ENCODE results near the gene SH3D19. TPM values are rescaled to one million over a fixed set of nuclear protein-coding genes. Genes with fewer than 3 reads are reported as not detected.

SH3D19 gene, protein sequence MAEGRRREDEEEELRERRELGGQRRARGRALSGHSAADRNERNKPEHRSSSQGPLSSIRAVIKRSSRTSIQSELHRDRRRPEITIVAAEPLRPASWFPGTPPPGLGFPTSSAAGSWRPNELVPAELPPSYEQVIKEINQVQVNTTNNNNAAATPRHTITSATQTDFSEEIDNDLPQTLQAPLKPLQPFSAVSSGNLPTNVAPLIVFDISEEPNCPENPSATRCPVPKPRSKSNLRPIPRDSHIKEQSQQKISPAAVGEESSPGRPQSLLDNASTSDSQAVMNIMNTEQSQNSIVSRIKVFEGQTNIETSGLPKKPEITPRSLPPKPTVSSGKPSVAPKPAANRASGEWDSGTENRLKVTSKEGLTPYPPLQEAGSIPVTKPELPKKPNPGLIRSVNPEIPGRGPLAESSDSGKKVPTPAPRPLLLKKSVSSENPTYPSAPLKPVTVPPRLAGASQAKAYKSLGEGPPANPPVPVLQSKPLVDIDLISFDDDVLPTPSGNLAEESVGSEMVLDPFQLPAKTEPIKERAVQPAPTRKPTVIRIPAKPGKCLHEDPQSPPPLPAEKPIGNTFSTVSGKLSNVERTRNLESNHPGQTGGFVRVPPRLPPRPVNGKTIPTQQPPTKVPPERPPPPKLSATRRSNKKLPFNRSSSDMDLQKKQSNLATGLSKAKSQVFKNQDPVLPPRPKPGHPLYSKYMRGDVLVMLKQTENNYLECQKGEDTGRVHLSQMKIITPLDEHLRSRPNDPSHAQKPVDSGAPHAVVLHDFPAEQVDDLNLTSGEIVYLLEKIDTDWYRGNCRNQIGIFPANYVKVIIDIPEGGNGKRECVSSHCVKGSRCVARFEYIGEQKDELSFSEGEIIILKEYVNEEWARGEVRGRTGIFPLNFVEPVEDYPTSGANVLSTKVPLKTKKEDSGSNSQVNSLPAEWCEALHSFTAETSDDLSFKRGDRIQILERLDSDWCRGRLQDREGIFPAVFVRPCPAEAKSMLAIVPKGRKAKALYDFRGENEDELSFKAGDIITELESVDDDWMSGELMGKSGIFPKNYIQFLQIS
- 107 TPM for total RNA-seq
- long read RNA-seq, full-length matches to known transcripts: 13 of 86 reads
- long read RNA-seq, partial matches to known transcripts: 41 of 86 reads
- long read RNA-seq, other reads (novel, unspliced or antisense): 32 of 86 reads

DNA sequence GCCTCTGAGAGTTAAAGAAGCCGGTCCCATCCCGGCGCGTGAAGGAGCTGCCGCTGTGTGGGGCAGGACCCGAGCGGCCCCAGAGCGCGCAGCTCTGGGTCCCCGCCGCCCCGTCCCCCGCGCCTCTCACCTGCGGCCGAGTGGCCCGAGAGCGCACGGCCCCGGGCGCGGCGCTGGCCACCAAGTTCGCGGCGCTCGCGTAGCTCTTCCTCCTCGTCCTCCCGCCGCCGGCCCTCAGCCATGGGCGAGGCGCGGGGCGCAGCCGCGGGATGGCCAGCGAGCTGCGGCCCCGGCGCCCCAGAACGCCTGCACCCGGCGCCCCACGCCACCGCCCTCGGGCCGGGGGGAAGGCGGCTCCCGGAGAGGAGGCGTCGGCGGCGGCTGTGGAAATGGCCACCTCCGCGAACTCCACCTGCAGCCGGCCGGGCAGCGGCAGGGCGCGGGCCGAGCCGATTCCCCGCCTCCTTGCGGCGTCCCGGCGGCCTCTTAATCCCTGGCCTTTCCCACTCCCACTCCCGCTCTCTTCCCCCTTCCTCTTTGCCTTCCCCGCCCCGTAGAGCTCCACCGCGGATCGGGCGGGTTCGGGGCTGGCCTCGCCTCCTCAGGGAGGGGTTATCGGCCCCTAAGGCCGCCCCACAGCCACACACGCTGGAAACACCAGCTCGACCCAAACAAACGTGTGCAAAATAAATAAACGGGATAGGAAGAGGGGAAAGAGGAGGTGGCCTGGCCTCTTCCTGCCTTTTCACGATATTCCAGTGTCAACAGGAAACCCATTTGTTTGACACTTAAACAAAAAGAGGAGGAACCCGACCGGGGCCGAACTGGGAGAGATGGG, at the start of gene SH3D19:
SH3D19 (minus strand) TSS at position 495 of the 838 bp plus-strand sequence; CDS start at position 242, 253 bp downstream.
- intact Hi-C loops (cut with micrococcal nuclease): no loop called here
- ATAC-seq (peak; percentile 94), DNase-seq (peak; percentile 85)

DNA sequence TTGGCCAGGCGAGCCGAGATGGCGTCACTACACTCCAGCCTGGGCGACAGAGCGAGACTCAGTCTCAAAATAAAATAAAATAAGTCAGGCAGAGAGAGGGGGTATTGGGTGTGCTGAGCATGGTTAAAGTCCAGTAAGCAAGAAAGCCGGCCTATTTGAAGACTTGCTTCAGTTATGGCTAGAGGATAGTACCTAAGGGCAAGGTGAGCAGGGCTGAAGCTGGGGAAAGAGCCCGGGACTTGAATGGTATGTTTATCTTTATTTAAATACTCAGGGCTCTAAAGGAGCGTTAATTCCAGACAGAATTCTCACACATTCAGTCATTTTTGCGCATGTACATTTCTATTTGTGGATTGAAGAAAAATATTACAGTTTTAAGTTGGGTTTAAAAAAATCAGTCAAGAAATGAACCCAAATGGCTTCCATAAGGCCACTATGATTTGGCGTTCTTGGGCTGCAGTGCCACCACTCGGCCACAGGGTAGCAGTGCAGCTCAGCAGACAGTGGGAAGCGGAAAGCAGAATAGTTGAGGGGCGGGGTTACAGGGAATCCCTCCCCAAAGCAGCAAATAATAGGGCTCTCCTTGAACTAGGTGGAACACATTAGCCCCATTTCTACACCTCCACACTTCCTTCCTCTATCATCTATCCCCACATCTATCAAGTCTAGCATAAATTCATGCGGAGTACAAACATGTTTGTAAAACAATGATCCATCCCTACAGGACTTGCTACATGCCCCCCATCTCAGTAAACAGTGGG, 37.2 kb upstream of the SH3D19 start:
- peak; percentile 95 for ATAC-seq
- intact Hi-C loops (cut with micrococcal nuclease): loop anchor here (5.0 kb wide), 2 partner anchors 85 to 245 kb away; partner anchors contain the start of gene PRSS48
- peak; percentile 85 for DNase-seq

DNA sequence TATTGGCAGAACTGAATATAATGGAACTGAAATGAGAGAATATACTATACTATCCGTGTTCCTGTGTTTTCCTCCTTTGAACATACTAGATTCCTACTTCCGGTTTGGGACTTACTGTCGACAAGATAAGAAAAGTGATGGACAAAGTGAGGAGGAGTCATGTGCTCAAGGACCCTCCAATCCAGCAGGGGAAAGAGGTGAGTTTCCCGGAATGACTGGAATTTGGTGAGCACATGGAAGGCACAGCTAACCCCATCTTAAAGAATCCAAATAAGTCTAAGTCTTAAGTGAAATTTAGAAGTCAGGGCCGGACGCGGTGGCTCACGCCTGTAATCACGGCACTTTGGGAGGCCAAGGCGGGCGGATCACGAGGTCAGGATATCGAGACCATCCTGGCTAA, 36.6 kb upstream of the SH3D19 start:
- ATAC-seq (no peak), DNase-seq (no peak)
- intact Hi-C loops (cut with micrococcal nuclease): loop anchor here (5.0 kb wide), 2 partner anchors 85 to 245 kb away; partner anchors contain the start of gene PRSS48

DNA sequence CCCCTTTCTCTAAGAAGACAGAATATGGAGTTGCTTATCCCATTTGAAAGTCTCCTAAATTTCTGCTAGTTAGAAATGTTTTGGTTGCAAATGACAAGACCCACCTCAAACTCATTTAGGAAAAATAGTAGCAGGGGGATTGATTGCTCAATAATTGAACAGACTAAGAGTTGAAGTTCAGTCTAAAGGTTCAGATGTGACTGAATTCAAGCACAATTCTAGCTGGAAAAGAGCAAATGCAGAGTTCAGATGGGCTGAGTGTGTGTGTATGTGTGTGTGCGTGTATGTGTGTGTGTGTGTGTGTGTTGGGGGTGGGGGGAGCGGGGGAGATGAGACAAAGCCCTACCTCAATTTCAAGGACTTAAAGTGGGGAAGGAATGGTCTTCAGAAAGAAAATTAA, 35.7 kb upstream of the SH3D19 start:
- no peak for DNase-seq
- intact Hi-C loops (cut with micrococcal nuclease): loop anchor here (5.0 kb wide), 2 partner anchors 84 to 244 kb away; partner anchors contain the start of gene PRSS48

DNA sequence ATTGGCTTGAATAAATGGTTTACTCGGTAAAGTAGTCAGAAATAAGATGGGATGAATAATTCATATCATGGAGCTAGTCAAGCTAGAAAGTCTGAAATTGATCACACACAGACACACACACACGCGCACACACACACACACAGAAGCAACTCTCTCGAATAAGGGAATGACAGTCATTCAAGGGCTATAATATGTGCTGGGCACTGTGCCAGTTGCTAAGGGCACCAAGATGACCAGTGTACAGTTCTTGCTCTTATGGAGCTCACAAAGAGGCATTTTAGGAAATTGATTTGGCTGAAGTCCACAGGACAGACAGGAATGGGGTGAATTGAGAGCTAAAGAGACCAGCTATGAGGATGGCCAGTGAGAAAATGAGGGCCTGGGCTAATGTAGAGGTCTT, 34.2 kb upstream of the SH3D19 start:
- ATAC-seq (no peak), DNase-seq (no peak)
- intact Hi-C loops (cut with micrococcal nuclease): no loop called here

More for the DNA sequence above, 35.7 kb upstream of the SH3D19 start:
- no peak for ATAC-seq

DNA sequence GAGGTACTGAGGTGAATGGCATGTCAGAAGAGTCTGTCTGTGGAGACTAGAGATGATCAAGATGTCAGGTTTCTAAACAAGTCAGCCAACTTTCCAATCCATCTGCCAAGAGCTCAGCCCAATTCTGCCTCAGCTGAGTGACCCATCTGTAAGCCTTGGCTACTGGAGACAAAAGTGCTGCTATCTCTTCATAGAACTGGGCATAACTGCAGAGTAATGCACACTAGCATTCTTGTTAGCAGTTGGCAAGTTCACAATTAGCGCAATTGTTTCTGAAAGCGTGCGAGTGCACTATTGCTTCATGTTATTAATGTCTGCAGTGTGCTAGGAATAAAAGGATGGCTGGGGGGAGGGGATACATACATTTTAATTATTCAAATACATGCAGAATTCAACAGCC, 32.9 kb upstream of the SH3D19 start:
- ATAC-seq (no peak), DNase-seq (no peak)
- intact Hi-C loops (cut with micrococcal nuclease): no loop called here

DNA sequence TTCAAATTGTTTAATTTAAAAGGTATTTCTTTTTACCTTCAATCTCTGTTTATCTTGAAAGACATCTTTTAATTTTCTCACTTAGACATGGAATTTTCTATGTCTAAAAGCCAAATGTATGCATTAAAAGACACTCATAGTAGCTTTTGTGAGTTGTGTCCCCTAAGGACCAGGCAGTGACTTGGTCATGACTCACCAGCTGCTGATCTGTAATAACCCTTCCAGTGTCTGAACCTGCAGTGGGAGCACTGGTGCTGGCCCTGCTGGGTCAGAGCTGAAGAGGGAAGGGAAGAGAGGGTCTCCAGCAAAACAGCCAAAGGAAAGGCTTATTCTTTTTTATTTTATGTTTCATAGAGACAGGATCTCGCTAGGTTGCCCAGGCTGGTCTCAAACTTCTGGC, 31.1 kb upstream of the SH3D19 start:
- intact Hi-C loops (cut with micrococcal nuclease): no loop called here
- ATAC-seq (no peak), DNase-seq (no peak)

DNA sequence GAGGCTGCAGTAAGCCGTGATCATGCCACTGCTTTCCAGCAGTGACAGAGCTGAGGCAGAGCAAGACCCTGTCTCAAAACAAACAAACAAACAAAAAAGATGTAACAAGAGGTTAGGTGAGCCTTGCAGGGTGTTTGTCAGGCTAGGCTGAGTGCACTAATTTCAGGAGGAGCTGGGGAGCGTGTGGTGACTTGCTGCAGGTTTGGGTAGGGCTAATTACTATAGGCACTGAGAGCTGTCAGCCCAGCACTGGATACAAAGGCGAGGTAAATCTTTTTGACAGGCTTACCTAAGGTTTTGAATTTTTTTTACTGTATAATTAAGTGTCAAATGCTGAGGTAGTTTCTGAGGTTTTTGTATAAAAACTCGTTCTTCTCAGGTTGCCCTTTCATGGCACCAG, 29.8 kb upstream of the SH3D19 start:
- intact Hi-C loops (cut with micrococcal nuclease): no loop called here
- ATAC-seq (no peak), DNase-seq (no peak)

DNA sequence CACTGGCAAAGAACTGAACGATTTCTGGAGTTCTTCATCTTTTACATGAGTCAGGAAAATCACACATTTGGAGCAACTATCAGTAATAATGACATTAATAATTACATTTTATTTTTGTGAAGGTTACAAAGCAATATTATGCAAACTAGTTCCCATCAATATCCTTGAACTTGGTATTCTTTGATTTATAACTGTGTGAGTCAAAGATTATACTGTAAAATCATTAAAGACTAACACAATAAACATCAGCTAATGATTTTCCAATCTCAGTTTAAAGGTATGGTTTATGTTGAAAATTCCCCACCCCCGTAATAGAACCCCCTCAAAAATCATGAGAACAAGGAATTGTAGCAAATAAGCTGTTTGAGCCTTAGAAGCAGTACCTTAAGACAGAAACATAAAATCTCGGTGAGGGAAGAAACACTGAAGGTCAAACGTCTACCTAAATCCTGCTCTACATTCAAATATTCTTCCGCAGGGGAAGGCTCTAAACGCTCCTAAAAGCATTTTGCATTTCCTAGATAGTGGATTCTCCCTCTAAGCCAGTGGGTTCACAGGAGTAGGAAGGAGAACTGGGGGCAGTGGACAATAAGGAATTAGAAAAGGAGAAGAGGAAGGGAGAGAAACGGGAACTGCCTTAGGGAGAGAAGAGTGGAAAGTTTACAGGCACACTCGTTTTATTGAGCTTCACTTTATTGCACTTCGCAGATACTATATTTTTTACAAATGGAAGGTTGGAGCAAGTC, 22.3 kb upstream of the SH3D19 start:
- DNase-seq (no peak), ATAC-seq (no peak)
- intact Hi-C loops (cut with micrococcal nuclease): no loop called here

DNA sequence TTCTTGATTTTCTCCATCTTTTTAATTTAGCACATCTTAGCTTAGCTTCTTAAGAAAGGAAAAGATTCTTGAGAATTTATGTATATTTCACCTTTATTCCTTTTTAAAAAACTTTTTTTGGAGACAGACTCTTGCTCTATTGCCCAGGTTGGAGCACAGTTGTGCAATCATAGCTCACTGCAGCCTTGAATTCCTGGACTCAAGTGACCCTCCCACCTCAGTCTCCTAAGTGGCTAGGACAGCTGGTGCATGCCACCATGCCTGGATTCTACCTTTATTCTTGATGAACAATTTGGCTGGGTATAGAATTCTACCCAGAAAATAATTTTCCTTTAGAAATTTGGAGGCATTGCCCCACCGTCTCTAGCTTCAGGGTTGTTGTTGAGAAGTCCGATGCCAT, 19.5 kb upstream of the SH3D19 start:
- intact Hi-C loops (cut with micrococcal nuclease): no loop called here
- DNase-seq: no peak
- ATAC-seq: no peak

DNA sequence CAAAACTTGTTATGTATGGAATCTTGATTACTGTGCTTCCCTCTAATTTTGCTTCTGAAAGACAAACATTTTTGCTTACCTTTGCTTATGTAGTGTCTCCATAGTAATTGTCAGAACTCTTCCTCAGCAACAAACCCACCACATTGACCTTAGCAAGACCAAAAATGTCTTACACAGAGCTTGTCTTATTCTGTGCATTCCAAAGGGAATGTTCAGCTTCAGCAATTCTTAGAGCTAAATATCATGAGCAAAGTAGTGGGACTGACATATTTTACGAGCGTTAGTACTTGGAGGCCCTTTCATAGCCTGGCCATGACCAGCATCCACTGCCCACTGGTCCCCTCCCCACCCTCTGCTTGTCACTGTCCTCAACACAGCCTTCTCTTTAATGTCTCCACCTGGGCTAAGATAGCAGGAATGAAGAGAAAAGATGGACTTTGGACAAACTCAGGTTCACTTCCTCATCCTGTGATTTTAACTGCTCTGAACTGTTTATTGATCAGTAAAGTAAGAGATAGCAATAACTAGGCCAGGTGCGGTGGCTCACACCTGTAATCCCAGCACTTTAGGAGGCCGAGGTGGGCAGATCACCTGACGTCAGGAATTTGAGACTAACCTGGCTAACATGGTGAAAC, 15.5 kb upstream of the SH3D19 start:
- no peak for DNase-seq
- intact Hi-C loops (cut with micrococcal nuclease): no loop called here

DNA sequence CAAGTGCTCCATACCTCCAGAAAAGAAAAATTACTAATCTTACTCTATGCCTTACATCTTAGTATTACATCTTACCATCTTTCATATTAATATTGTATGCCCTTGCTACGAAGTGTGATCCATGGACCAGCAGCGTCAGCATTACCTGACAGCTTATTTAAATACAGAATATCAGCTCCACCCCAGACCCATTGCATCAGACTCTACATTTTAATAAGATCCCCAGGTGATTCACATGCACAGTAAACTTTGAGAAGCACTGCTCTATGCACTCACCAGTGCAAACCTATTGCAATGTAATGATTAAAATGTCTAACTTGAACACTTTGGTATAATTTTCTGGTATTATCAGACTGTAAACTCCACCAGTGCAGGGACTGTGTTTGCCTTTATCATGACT, 14.1 kb upstream of the SH3D19 start:
- no peak for DNase-seq
- no peak for ATAC-seq
- intact Hi-C loops (cut with micrococcal nuclease): no loop called here

More for the DNA sequence above, 15.5 kb upstream of the SH3D19 start:
- ATAC-seq: no peak

DNA sequence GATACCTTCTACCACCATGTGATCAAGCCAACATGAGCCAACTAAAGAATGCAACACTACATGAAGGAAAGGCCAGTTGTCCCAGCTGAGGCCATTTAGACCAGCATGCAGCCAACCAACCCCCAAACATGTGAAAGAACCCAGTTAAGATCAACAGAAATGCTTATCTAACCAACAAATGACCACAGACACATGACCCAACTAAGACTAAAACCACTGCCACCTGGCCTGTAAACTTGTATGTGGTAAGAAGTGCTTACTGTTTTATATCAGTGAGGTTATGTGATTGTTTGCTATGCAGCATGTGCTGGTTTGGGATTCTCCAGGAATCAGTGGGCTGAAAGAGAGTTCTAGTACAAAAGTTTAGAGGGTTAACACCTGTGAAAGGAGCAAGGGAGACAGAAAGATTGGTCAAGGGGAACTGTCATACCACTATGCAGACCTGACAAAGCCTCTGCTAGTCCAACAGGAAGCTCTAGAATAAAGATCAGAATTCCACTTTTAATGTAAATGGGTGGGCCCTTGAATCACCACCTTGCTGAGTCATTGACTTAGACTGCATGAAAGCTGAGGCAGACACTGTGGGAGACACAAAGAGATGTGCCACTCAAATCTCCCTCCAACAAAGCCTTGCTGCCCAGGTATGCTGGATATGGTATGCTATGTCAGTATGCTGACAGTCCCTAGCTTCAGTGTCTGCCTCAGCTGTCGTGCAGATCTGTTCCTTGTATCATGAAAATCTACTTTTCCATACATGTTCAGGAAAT, 6.1 kb upstream of the SH3D19 start:
- ATAC-seq: no peak
- intact Hi-C loops (cut with micrococcal nuclease): no loop called here
- DNase-seq: no peak

DNA sequence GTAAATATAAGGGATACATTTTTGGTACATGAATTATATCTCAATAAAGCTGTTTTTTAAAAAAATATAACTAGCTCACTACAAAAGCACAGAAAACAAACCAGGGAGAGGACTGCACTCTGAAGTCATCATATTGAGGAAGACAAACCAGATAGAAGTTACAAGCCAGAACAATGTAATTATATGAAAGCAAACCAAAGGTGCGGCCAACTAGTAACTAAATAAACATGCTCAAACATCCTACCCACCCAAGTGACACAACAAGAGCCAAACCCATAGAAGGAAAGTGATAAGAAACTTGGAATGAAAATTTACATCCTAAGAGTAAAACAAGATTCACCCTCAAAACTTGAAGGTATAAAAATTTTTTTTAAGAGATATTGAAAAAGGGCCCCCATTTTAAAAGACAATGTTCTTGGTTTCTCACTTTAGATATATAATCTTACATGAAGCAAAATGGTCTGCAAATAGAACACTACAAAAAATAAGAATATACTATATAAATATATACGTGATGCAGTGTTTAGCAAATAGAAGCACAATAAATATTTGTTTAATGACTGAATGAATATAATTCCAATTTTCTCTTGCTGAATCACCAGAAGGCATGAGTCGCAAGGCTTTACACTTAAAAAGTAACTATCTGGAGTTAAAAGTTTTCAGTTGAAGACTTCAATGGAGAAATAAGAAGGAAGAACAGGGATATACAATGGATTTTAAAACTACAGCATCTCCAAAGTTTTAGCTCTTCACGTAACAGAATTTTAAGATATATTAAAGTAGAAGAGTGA, 4.0 kb upstream of the SH3D19 start:
- ATAC-seq (no peak), DNase-seq (no peak)
- intact Hi-C loops (cut with micrococcal nuclease): no loop called here

DNA sequence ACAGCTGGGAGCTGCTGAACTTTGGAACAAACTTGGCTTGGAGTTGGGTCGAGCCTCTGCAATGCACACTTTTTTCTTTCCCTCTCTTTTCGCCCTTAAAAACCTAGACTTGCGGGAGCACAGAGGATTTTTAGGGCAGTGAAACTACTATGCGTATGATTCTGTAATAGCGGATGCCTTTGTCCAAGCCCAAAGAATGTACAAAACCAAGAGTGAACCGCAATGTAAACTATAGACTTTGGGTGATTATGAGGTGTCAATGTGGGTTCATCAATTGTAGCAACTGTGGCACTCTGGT, 493 bp upstream of the SH3D19 start:
- DNase-seq: no peak
- no peak for ATAC-seq
- intact Hi-C loops (cut with micrococcal nuclease): no loop called here

DNA sequence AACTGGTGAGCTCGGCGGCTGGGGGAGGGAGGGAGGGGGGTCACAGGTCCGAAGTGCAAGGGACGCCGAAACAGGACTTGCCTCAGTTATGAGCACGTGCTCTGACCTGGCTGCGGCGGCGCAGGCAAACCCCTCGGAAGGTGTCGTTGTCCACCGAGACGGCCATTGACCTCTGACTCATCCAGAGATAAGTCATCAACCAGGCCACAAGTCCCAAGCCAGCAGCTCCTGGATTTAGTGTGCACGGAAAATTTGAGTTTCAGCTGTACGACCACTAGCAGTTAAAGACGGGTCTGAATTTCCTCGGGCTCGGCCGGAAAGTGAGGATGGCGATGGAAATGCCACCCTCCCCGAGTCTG, 674 bp downstream of the SH3D19 start:
- peak; percentile 52 for DNase-seq
- intact Hi-C loops (cut with micrococcal nuclease): no loop called here
- ATAC-seq: peak; percentile 41

All from left ventricle myocardium superior (tissue), 1 donor.